MM.1S (cell line): Measurements from ENCODE around the gene TBX1.

Source experiments
- EZH2 ChIP-seq: fragments of 300-600 bp; sonication (generic); optimal IDR thresholded peaks from 2 replicates; pipeline ENCODE3; 2017; ENCODE audit warnings: low read depth, mild to moderate bottlenecking, antibody characterized with exemption, low read length, mixed read lengths
- EZH2phosphoT487 ChIP-seq: fragments of 300-600 bp; sonication (generic); IDR thresholded peaks from 2 replicates; pipeline ENCODE4 v1.6.1; 2018; ENCODE audit warnings: antibody characterized with exemption, low read length
- TF ChIP-seq, protein P1 (sequence below): fragments of 300-600 bp; sonication (generic); IDR thresholded peaks from 2 replicates; pipeline ENCODE4 v1.5.1; 2016; ENCODE audit warnings: antibody characterized with exemption, low read length, mixed read lengths

DNA sequence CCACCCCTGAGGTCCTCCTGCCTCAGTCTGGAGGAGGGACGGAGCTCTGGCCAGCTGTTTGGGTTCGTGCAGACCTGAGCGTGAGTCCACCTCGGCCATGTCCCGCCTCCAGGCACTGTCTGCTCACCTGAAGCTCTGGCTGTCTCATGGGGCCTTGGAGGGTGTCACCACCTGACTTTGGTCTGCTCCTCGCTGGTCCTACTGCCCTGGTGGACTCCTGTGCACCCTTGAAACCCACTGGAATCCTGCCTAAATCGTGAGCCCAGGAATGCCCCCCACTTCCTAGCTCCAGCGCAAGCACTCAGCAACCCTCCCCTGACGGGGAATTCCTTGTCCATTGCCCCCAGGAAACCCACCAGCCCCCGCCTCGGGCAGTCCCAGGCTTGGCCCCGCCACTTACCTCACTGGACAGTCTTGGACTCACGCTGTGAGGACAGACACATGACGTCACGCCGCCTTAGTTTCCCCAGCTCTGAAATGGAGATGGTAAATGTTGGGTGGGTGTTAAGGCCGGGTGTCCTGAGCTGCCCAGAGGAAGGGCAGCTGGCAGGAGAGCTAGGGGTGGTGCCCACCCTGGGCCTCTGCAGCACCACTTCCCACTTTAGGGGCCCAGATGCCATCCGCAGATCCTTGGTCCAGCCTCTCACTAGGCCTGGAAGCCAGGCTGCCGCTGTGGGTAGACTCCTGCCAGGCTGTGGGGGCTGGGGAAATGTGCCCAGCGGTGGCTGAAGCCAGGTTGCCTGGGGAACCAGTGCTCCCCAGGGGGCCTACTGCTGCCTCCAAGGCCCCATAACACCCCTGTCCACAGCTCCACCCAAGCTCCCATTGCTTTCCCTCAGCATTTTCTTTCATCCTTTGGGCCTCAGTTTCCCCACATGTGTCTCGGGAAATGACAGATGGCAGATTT lies 18.2 kb upstream of the TBX1 start:
- TF ChIP-seq, protein P1, sequence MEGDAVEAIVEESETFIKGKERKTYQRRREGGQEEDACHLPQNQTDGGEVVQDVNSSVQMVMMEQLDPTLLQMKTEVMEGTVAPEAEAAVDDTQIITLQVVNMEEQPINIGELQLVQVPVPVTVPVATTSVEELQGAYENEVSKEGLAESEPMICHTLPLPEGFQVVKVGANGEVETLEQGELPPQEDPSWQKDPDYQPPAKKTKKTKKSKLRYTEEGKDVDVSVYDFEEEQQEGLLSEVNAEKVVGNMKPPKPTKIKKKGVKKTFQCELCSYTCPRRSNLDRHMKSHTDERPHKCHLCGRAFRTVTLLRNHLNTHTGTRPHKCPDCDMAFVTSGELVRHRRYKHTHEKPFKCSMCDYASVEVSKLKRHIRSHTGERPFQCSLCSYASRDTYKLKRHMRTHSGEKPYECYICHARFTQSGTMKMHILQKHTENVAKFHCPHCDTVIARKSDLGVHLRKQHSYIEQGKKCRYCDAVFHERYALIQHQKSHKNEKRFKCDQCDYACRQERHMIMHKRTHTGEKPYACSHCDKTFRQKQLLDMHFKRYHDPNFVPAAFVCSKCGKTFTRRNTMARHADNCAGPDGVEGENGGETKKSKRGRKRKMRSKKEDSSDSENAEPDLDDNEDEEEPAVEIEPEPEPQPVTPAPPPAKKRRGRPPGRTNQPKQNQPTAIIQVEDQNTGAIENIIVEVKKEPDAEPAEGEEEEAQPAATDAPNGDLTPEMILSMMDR, result no peak
- no peak for TF ChIP-seq EZH2
- no peak for TF ChIP-seq EZH2phosphoT487
